WTC11 (cell line): ENCODE results near the gene WDR81. TPM values are rescaled to one million over a fixed set of nuclear protein-coding genes. Genes with fewer than 3 reads are reported as not detected.

ENCODE experiments used
- ATAC-seq: fragments of 200-7000 bp; cut with Tn5 transposase; 2 replicates; pipeline ENCODE4 v1.10.0; 2021; ENCODE audit warnings: mild to moderate bottlenecking, moderate library complexity
- CTCF ChIA-PET: fragments of 300-600 bp; sonication (Branson Sonifier 250); formaldehyde crosslinking; loops from one replicate; lab custom pipeline; 2021; ENCODE audit warnings: antibody characterized with exemption; lab: Charles Lee
- POLR2A ChIA-PET: fragments of 350-600 bp; sonication (Branson Sonifier 250); formaldehyde crosslinking; loops from one replicate; lab custom pipeline; 2021; ENCODE audit warnings: antibody characterized with exemption; lab: Charles Lee
- DNase-seq: peaks from one replicate; pipeline ENCODE4 v3.0.0; 2021; ENCODE audit warnings: low spot score
- H3K27ac Mint-ChIP-seq: 2 replicates; pipeline ENCODE4 v1.8.0; 2021; ENCODE audit warnings: mixed read lengths
- H3K27me3 Mint-ChIP-seq: 2 replicates; pipeline ENCODE4 v1.8.0; 2021; ENCODE audit warnings: low read depth, mild to moderate bottlenecking, moderate library complexity, mixed read lengths
- H3K36me3 Mint-ChIP-seq: 2 replicates; pipeline ENCODE4 v1.8.0; 2021; ENCODE audit warnings: mixed read lengths
- H3K4me1 Mint-ChIP-seq: 2 replicates; pipeline ENCODE4 v1.8.0; 2022; ENCODE audit warnings: mixed read lengths
- H3K4me3 Mint-ChIP-seq: 2 replicates; pipeline ENCODE4 v1.8.0; 2021; ENCODE audit warnings: mild to moderate bottlenecking, moderate library complexity, mixed read lengths
- H3K9me3 Mint-ChIP-seq: 2 replicates; pipeline ENCODE4 v1.8.0; 2021; ENCODE audit warnings: mixed read lengths
- CBFB ChIP-seq: sonication (generic); formaldehyde crosslinking; IDR thresholded peaks from 2 replicates; pipeline ENCODE4 v1.8.1; 2022; ENCODE audit warnings: mild to moderate bottlenecking, low read depth, missing genetic modification reagents
- CREB1 ChIP-seq: sonication (generic); formaldehyde crosslinking; IDR thresholded peaks from 2 replicates; pipeline ENCODE4 v1.8.0; 2023; ENCODE audit warnings: mild to moderate bottlenecking, missing genetic modification reagents
- E2F1 ChIP-seq: sonication (generic); formaldehyde crosslinking; IDR thresholded peaks from 2 replicates; pipeline ENCODE4 v1.8.0; 2022; ENCODE audit warnings: mild to moderate bottlenecking, missing genetic modification reagents
- HMGA2 ChIP-seq: fragments of 250-450 bp; sonication (Bioruptor Pico); IDR thresholded peaks from 2 replicates; pipeline ENCODE4 v1.4.0; 2021; ENCODE audit warnings: mild to moderate bottlenecking, moderate library complexity
- RELA ChIP-seq: sonication (generic); formaldehyde crosslinking; IDR thresholded peaks from 2 replicates; pipeline ENCODE4 v1.8.1; 2022; ENCODE audit warnings: missing genetic modification reagents, mild to moderate bottlenecking, borderline replicate concordance
- RORB ChIP-seq: fragments of 250-450 bp; sonication (Bioruptor Pico); IDR thresholded peaks from 2 replicates; pipeline ENCODE4 v1.9.0; 2021; ENCODE audit warnings: mild to moderate bottlenecking
- SMAD4 ChIP-seq: sonication (generic); formaldehyde crosslinking; IDR thresholded peaks from 2 replicates; pipeline ENCODE4 v1.8.0; 2022; ENCODE audit warnings: mild to moderate bottlenecking, missing genetic modification reagents
- TEAD4 ChIP-seq: sonication (generic); formaldehyde crosslinking; IDR thresholded peaks from 2 replicates; pipeline ENCODE4 v1.8.0; 2022; ENCODE audit warnings: mild to moderate bottlenecking, missing genetic modification reagents
- ZNF121 ChIP-seq: sonication (generic); formaldehyde crosslinking; IDR thresholded peaks from 2 replicates; pipeline ENCODE4 v1.8.0; 2023; ENCODE audit warnings: missing genetic modification reagents
- ZNF532 ChIP-seq: fragments of 250-450 bp; sonication (Bioruptor Pico); IDR thresholded peaks from 2 replicates; pipeline ENCODE4 v1.9.0; 2021; ENCODE audit warnings: mild to moderate bottlenecking, borderline replicate concordance
- total RNA-seq: library from RNA; stranded (reverse); gene quantifications from 3 replicates; pipeline ENCODE4 v1.2.3, GENCODE V29; 2021
- TF ChIP-seq, protein P1 (sequence below): sonication (generic); formaldehyde crosslinking; IDR thresholded peaks from 2 replicates; pipeline ENCODE4 v1.8.1; 2023; ENCODE audit warnings: mild to moderate bottlenecking, moderate library complexity, missing genetic modification reagents
- TF ChIP-seq, protein P2 (sequence below): sonication (generic); formaldehyde crosslinking; IDR thresholded peaks from 2 replicates; pipeline ENCODE4 v1.8.1; 2023; ENCODE audit warnings: mild to moderate bottlenecking, missing genetic modification reagents, moderate library complexity
- TF ChIP-seq, protein P3 (sequence below): sonication (generic); formaldehyde crosslinking; conservative IDR thresholded peaks from 2 replicates; pipeline ENCODE4 v1.8.1; 2023; ENCODE audit warnings: mild to moderate bottlenecking, low read depth, missing genetic modification reagents, moderate library complexity
- TF ChIP-seq, protein P4 (sequence below): fragments of 200-600 bp; IDR thresholded peaks from 2 replicates; pipeline ENCODE4 v1.8.0; 2022; ENCODE audit warnings: antibody characterized with exemption

The WDR81 gene
- total RNA-seq, 1 experiment from 2014 or later: 16.4 TPM

DNA sequence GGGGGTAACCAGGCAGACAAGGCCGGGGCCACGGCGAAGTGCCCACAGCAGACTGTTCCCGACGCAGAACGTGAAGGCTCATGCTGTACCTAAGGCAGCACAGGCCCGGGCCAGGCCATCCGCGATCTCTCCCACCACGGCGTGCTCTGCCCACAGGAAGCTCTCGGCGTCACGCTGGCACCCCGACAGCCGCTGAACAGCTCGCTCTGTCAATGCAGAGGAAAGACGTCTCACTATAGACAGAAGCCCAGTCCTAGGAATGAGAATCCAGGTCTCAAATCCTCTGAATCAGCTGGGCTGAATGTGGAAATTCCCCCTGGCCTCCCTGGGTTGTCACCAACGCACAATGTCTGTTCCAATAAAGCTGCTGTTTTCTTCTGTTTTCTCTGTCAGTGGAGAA is 58.8 kb downstream of the WDR81 start (continued):
- TF ChIP-seq RELA: no peak
- no peak for TF ChIP-seq HMGA2 (CRISPR knock-in tag)
- TF ChIP-seq TEAD4 (CRISPR knock-in tag): no peak
- TF ChIP-seq, protein P1, sequence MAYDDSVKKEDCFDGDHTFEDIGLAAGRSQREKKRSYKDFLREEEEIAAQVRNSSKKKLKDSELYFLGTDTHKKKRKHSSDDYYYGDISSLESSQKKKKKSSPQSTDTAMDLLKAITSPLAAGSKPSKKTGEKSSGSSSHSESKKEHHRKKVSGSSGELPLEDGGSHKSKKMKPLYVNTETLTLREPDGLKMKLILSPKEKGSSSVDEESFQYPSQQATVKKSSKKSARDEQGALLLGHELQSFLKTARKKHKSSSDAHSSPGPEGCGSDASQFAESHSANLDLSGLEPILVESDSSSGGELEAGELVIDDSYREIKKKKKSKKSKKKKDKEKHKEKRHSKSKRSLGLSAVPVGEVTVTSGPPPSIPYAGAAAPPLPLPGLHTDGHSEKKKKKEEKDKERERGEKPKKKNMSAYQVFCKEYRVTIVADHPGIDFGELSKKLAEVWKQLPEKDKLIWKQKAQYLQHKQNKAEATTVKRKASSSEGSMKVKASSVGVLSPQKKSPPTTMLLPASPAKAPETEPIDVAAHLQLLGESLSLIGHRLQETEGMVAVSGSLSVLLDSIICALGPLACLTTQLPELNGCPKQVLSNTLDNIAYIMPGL (CRISPR knock-in tag): no peak
- no peak for TF ChIP-seq RORB (CRISPR knock-in tag)
- TF ChIP-seq, protein P2, sequence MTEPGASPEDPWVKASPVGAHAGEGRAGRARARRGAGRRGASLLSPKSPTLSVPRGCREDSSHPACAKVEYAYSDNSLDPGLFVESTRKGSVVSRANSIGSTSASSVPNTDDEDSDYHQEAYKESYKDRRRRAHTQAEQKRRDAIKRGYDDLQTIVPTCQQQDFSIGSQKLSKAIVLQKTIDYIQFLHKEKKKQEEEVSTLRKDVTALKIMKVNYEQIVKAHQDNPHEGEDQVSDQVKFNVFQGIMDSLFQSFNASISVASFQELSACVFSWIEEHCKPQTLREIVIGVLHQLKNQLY (CRISPR knock-in tag): no peak
- no peak for TF ChIP-seq CBFB (CRISPR knock-in tag)
- TF ChIP-seq ZNF532: no peak
- no peak for TF ChIP-seq CREB1 (CRISPR knock-in tag)
- TF ChIP-seq, protein P3, sequence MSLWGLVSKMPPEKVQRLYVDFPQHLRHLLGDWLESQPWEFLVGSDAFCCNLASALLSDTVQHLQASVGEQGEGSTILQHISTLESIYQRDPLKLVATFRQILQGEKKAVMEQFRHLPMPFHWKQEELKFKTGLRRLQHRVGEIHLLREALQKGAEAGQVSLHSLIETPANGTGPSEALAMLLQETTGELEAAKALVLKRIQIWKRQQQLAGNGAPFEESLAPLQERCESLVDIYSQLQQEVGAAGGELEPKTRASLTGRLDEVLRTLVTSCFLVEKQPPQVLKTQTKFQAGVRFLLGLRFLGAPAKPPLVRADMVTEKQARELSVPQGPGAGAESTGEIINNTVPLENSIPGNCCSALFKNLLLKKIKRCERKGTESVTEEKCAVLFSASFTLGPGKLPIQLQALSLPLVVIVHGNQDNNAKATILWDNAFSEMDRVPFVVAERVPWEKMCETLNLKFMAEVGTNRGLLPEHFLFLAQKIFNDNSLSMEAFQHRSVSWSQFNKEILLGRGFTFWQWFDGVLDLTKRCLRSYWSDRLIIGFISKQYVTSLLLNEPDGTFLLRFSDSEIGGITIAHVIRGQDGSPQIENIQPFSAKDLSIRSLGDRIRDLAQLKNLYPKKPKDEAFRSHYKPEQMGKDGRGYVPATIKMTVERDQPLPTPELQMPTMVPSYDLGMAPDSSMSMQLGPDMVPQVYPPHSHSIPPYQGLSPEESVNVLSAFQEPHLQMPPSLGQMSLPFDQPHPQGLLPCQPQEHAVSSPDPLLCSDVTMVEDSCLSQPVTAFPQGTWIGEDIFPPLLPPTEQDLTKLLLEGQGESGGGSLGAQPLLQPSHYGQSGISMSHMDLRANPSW (CRISPR knock-in tag): no peak
- no peak for TF ChIP-seq E2F1 (CRISPR knock-in tag)

- Mint-ChIP-seq H3K4me3 (no peak overlapping the region), H3K36me3 (peaks cover 64% of the 10 kb centered on the region), H3K4me1 (no peaks in the 10 kb centered on the region)
- ATAC-seq: peak; percentile 86
- no peak for TF ChIP-seq SMAD4
- TF ChIP-seq ZNF121 (CRISPR knock-in tag): peak; percentile 19; the same call in 1 of the 2 replicates
- TF ChIP-seq, protein P4, sequence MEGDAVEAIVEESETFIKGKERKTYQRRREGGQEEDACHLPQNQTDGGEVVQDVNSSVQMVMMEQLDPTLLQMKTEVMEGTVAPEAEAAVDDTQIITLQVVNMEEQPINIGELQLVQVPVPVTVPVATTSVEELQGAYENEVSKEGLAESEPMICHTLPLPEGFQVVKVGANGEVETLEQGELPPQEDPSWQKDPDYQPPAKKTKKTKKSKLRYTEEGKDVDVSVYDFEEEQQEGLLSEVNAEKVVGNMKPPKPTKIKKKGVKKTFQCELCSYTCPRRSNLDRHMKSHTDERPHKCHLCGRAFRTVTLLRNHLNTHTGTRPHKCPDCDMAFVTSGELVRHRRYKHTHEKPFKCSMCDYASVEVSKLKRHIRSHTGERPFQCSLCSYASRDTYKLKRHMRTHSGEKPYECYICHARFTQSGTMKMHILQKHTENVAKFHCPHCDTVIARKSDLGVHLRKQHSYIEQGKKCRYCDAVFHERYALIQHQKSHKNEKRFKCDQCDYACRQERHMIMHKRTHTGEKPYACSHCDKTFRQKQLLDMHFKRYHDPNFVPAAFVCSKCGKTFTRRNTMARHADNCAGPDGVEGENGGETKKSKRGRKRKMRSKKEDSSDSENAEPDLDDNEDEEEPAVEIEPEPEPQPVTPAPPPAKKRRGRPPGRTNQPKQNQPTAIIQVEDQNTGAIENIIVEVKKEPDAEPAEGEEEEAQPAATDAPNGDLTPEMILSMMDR: 0 out of 2 replicates have a peak, but pooled peaks have one; percentile 15
- TF ChIP-seq, all 79 proteins: peak for 2
- POLR2A ChIA-PET: interaction anchor here (1.0 to 1.3 kb wide), 3 partner anchors 13 to 70 kb away, joined by 4 to 10 read pairs (median 4); no protein-coding TSS in a partner anchor
- DNase-seq: no peak
- peak overlapping the region; percentile 69 for H3K27ac Mint-ChIP-seq
- H3K27me3 Mint-ChIP-seq: no peaks in the 10 kb centered on the region
- CTCF ChIA-PET: interaction anchor here (0.5 to 4.2 kb wide), 19 partner anchors 9 to 135 kb away, joined by 3 to 64 read pairs (median 6); partner anchors contain the start of genes RILP, RPA1, SERPINF1 and SMYD4
- no peaks in the 10 kb centered on the region for H3K9me3 Mint-ChIP-seq
Measured at GRCh38 chr17:1783834-1784611, 59.5 kb downstream of the WDR81 start.
